ENCODE results near the gene GJB4. TPM values are rescaled to one million over a fixed set of nuclear protein-coding genes. Genes with fewer than 3 reads are reported as not detected.
"Not testable (repeated sequence)": the region's sequence is repeated elsewhere in the genome, so short reads cannot be mapped to it uniquely, and the experiment has no call there.

Gene GJB4
- total and polyA plus RNA-seq, 2 donors (not counting 1 experiment from before 2014, with no cell fraction given): not detected

DNA sequence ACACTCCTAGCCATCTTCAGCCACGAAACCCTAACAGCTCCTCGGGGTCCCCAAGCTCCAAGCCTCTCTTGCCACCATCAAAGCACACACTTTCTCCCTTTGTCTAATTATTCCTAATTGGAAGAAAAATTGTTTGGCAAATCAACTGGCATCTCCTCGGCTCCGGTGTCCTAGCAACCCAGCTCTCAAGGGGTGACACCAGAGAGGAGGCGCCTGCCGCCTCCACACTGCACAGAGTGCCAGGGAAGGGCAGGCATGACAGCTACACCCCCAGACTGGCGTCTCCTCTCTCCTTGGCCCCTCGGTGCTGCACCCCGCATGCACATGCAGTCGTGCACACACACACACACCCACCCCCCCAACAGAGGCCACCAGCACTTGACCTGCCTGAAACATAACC is 22.8 kb upstream of the GJB4 start:
- ChIA-PET CTCF (no interaction called here), POLR2A (no interaction called here)
- H2AFZ ChIP-seq (ENCODE audit: insufficient read depth, low read depth, low read length, poor library complexity, severe bottlenecking): no peak overlapping the region
- no peaks in the 10 kb centered on the region for H3K4me1 ChIP-seq (ENCODE audit: control insufficient read depth in 2 of 2, insufficient read depth in 2 of 2, low read length in 2 of 2)
- TF ChIP-seq EZH2 (IDR thresholded peaks at IDR 0.05; ENCODE audit: borderline replicate concordance, insufficient read depth, low read depth, low read length, poor library complexity, severe bottlenecking): no peak
- TF ChIP-seq CTCF (IDR thresholded peaks at IDR 0.05): no peak
- Mint-ChIP-seq H3K4me3 (no peak overlapping the region), H3K27me3 (peaks cover 13% of the 10 kb centered on the region), H3K27ac (no peak overlapping the region), H3K4me1 (no peaks in the 10 kb centered on the region), H3K9me3 (ENCODE audit: insufficient read depth) (no peaks in the 10 kb centered on the region)
- H3K4me3 ChIP-seq (ENCODE audit: control extremely low read depth in 1 of 5, extremely low read depth in 1 of 5, insufficient read depth in 1 of 5, low read depth in 2 of 5, low read length in 4 of 5): no peak overlapping the region
- no peak for DNase-seq
- no peak overlapping the region for H3K27ac ChIP-seq (ENCODE audit: low read length in 2 of 2)
- no peaks in the 10 kb centered on the region for H3K27me3 ChIP-seq (replicated peaks in 1 of 4; ENCODE audit: control extremely low read depth in 1 of 4, control insufficient read depth in 3 of 4, insufficient read depth in 4 of 4, low read length in 3 of 4)
- 96% methylated on average over 6 of the region's 10 CpGs for WGBS (ENCODE audit: insufficient coverage)
- no peak overlapping the region for H3K9ac ChIP-seq (ENCODE audit: low read length)
- H3K4me2 ChIP-seq (replicated peaks; ENCODE audit: low read depth, low read length, poor library complexity, severe bottlenecking): no peak overlapping the region
- no peak for ATAC-seq (ENCODE audit: low read depth)
- no peaks in the 10 kb centered on the region for H3K79me2 ChIP-seq (ENCODE audit: control insufficient read depth, insufficient read depth, low read length)
- no peaks in the 10 kb centered on the region for H3K9me3 ChIP-seq (ENCODE audit: control extremely low read depth in 1 of 3, control insufficient read depth in 2 of 3, insufficient read depth in 1 of 3, low read length in 2 of 3)
- no peaks in the 10 kb centered on the region for H3K36me3 ChIP-seq (replicated peaks in 1 of 2; ENCODE audit: control extremely low read depth in 1 of 2, control insufficient read depth in 1 of 2, extremely low read depth in 1 of 2, insufficient read depth in 2 of 2, low read length in 1 of 2)
- intact Hi-C loops (cut with micrococcal nuclease): no loop called here
- no peaks in the 10 kb centered on the region for H4K20me1 ChIP-seq (ENCODE audit: control insufficient read depth, insufficient read depth, low read length, poor library complexity, severe bottlenecking)

DNA sequence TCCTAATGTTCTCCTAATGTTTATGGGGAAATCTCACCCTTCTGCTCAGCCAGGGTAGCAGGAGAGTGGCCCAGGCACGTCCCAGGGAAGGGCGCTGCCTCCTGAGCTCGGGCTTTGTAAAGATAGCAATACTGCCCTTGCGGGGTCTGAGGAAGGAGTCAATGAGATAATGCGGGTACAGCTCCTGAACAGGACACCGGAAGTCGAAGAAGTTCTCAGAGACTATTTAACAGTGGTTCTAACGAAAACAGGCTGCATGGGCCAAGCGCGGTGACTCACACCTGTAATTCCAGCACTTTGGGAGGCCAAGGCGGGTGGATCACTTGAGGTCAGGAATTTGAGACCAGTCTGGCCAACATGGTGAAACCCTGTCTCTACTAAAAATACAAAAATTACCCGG is 22.3 kb upstream of the GJB4 start:
- H3K4me3 ChIP-seq (ENCODE audit: control extremely low read depth in 1 of 5, extremely low read depth in 1 of 5, insufficient read depth in 1 of 5, low read depth in 2 of 5, low read length in 4 of 5); intact Hi-C loops (cut with micrococcal nuclease); H2AFZ ChIP-seq (ENCODE audit: insufficient read depth, low read depth, low read length, poor library complexity, severe bottlenecking); H3K9me3 Mint-ChIP-seq (ENCODE audit: insufficient read depth); H3K4me1 Mint-ChIP-seq; ATAC-seq (ENCODE audit: low read depth); H3K27ac Mint-ChIP-seq; H3K36me3 ChIP-seq (replicated peaks in 1 of 2; ENCODE audit: control extremely low read depth in 1 of 2, control insufficient read depth in 1 of 2, extremely low read depth in 1 of 2, insufficient read depth in 2 of 2, low read length in 1 of 2); DNase-seq; POLR2A ChIA-PET; H3K27me3 ChIP-seq (replicated peaks in 1 of 4; ENCODE audit: control extremely low read depth in 1 of 4, control insufficient read depth in 3 of 4, insufficient read depth in 4 of 4, low read length in 3 of 4); H4K20me1 ChIP-seq (ENCODE audit: control insufficient read depth, insufficient read depth, low read length, poor library complexity, severe bottlenecking); H3K4me2 ChIP-seq (replicated peaks; ENCODE audit: low read depth, low read length, poor library complexity, severe bottlenecking); H3K9ac ChIP-seq (ENCODE audit: low read length); H3K79me2 ChIP-seq (ENCODE audit: control insufficient read depth, insufficient read depth, low read length); H3K4me1 ChIP-seq (ENCODE audit: control insufficient read depth in 2 of 2, insufficient read depth in 2 of 2, low read length in 2 of 2); H3K9me3 ChIP-seq (ENCODE audit: control extremely low read depth in 1 of 3, control insufficient read depth in 2 of 3, insufficient read depth in 1 of 3, low read length in 2 of 3); H3K27ac ChIP-seq (ENCODE audit: low read length in 2 of 2); H3K4me3 Mint-ChIP-seq: not testable (repeated sequence)
- 97% methylated on average over 9 of the region's 12 CpGs for WGBS (ENCODE audit: insufficient coverage)
- peaks cover 13% of the 10 kb centered on the region for H3K27me3 Mint-ChIP-seq
- CTCF ChIA-PET: interaction anchor here (1.1 to 1.4 kb wide), 2 partner anchors 20 to 1104 kb away, joined by 3 to 4 read pairs; no protein-coding TSS in a partner anchor

Measured in B cell (primary cell).